ENCODE measurements around the gene ITIH1. TPM values are rescaled to one million over a fixed set of nuclear protein-coding genes. Genes with fewer than 3 reads are reported as not detected.
"Not testable (repeated sequence)": the region's sequence is repeated elsewhere in the genome, so short reads cannot be mapped to it uniquely, and the experiment has no call there.

ITIH1 gene, protein sequence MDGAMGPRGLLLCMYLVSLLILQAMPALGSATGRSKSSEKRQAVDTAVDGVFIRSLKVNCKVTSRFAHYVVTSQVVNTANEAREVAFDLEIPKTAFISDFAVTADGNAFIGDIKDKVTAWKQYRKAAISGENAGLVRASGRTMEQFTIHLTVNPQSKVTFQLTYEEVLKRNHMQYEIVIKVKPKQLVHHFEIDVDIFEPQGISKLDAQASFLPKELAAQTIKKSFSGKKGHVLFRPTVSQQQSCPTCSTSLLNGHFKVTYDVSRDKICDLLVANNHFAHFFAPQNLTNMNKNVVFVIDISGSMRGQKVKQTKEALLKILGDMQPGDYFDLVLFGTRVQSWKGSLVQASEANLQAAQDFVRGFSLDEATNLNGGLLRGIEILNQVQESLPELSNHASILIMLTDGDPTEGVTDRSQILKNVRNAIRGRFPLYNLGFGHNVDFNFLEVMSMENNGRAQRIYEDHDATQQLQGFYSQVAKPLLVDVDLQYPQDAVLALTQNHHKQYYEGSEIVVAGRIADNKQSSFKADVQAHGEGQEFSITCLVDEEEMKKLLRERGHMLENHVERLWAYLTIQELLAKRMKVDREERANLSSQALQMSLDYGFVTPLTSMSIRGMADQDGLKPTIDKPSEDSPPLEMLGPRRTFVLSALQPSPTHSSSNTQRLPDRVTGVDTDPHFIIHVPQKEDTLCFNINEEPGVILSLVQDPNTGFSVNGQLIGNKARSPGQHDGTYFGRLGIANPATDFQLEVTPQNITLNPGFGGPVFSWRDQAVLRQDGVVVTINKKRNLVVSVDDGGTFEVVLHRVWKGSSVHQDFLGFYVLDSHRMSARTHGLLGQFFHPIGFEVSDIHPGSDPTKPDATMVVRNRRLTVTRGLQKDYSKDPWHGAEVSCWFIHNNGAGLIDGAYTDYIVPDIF
- not detected for total RNA-seq (2021; fragmentation: NEBNext Ultra II Directional; extraction: Animal tissue kit (Norgen Biotek cat#: 25700))
- long read RNA-seq, result 0 reads

DNA sequence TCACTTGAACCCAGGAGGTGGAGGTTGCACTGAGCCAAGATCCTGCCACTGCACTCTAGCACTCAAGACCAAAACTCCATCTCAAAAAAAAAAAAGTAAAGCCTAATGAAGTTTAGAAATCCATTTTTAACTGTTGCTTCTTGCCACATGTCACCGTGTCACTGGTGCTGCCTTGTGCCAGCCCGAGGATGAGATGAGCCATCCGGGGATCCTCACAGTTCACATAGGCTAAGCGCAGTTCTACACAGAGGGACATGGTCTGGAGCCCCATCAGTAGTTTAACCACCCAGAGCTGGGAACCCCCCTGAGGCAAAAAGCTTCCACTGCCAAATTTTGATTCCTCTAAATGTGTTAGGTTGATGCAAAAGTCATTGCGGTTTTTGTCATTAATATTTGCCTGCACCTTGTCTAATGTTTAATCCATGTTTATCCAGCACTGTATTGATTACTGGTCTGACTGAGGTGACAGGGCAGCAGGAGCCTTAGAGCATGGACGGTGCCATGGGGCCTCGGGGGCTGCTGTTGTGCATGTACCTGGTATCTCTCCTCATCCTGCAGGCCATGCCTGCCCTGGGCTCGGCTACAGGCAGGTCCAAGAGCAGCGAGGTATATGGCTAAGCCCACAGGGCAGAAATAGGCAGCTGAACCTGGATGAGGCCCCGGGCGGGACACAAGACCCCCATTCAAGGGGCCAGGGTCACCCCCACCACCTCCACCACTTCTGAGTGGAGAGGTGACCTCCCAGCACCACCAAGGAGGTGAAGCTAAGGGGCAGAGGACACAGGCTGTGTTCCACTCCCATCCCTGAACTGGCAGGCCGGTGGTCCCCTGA is at the start of gene ITIH1:
Gene ITIH1 (plus strand): TSS at position 473 of the 832 bp plus-strand sequence. CDS start 17 bp downstream, at position 490.
- Mint-ChIP-seq H3K27me3 (ENCODE audit: insufficient read depth) (peaks cover 39% of the 10 kb centered on the region), H3K9me3 (no peaks in the 10 kb centered on the region), H3K36me3 (ENCODE audit: low read depth) (no peaks in the 10 kb centered on the region), H3K4me3 (no peak within 1 kb of the TSS), H3K27ac (no peak within 1 kb of the TSS), H3K4me1 (ENCODE audit: low read depth) (no peaks in the 10 kb centered on the region)
- TF ChIP-seq, protein P1, sequence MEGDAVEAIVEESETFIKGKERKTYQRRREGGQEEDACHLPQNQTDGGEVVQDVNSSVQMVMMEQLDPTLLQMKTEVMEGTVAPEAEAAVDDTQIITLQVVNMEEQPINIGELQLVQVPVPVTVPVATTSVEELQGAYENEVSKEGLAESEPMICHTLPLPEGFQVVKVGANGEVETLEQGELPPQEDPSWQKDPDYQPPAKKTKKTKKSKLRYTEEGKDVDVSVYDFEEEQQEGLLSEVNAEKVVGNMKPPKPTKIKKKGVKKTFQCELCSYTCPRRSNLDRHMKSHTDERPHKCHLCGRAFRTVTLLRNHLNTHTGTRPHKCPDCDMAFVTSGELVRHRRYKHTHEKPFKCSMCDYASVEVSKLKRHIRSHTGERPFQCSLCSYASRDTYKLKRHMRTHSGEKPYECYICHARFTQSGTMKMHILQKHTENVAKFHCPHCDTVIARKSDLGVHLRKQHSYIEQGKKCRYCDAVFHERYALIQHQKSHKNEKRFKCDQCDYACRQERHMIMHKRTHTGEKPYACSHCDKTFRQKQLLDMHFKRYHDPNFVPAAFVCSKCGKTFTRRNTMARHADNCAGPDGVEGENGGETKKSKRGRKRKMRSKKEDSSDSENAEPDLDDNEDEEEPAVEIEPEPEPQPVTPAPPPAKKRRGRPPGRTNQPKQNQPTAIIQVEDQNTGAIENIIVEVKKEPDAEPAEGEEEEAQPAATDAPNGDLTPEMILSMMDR (IDR thresholded peaks at IDR 0.05), result no peak
- no peak for DNase-seq

DNA sequence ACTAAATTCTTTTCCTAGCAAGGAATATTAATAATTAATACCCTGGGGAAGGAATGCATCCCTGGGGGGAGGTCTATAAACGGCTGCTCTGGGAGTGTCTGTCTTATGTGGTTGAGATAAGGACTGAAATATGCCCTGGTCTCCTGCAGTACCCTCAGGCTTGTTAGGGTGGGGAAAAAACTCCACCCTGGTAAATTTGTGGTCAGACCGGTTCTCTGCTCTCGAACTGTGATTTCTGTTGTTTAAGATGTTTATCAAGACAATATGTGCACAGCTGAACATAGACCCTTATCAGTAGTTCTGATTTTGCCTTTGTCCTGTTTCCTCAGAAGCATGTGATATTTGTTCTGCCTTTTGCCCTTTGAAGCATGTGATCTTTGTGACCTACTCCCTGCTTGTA is 48.6 kb upstream of the ITIH1 start:
- not testable (repeated sequence) for H3K27ac Mint-ChIP-seq; H3K27me3 Mint-ChIP-seq (ENCODE audit: insufficient read depth); DNase-seq; H3K4me1 Mint-ChIP-seq (ENCODE audit: low read depth); H3K4me3 Mint-ChIP-seq
- Mint-ChIP-seq H3K36me3 (ENCODE audit: low read depth) (peaks cover 69% of the 10 kb centered on the region), H3K9me3 (peaks cover 56% of the 10 kb centered on the region)

DNA sequence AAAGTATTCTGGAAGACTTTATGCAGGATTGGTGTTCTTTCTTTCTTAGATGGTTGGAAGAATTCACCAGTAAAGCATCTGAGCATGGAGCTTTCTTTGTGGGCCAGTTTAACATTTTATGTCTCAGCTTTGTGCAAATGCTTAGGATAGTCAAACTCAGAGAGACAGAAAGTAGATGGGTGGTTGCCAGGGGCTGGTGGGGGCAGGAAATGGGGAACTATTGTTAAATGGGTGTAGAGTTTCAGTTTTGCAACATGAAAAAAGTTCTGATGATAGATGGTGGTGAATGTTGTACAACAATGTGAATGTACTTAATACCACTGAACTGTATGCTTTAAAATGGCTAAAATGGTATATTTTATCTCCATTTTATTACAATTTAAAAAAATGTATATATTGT is 46.7 kb upstream of the ITIH1 start:
- no peak overlapping the region for H3K4me3 Mint-ChIP-seq
- no peak overlapping the region for H3K27ac Mint-ChIP-seq
- H3K4me1 Mint-ChIP-seq (ENCODE audit: low read depth), result no peaks in the 10 kb centered on the region
- no peak for DNase-seq
- TF ChIP-seq, protein P1 (IDR thresholded peaks at IDR 0.05), result no peak
- H3K36me3 Mint-ChIP-seq (ENCODE audit: low read depth), result peaks cover 89% of the 10 kb centered on the region
- H3K9me3 Mint-ChIP-seq, result peaks cover 68% of the 10 kb centered on the region
- H3K27me3 Mint-ChIP-seq (ENCODE audit: insufficient read depth), result no peaks in the 10 kb centered on the region

DNA sequence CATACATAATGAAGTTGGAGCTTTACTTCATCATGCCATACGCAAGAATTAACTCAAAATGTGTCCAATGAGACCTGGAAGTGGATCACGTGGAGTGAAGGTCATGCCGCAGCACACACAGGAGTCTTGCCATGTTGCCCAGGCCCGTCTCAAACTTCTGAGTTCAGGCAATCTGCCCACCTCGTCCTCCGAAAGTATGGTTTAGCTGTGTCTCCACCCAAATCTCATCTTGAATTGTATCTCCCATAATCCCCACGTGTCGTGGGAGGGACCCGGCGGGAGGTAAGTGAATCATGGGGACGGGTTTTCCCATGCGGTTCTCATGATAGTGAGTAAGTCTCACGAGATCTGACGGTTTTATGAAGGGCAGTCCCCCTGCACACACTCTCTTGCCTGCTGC is 45.8 kb upstream of the ITIH1 start:
- Mint-ChIP-seq H3K27me3 (ENCODE audit: insufficient read depth) (no peaks in the 10 kb centered on the region), H3K27ac (no peak overlapping the region), H3K36me3 (ENCODE audit: low read depth) (peaks cover 88% of the 10 kb centered on the region), H3K4me3 (no peak overlapping the region), H3K4me1 (ENCODE audit: low read depth) (no peaks in the 10 kb centered on the region), H3K9me3 (peaks cover 68% of the 10 kb centered on the region)
- TF ChIP-seq, protein P1 (IDR thresholded peaks at IDR 0.05), result no peak
- no peak for DNase-seq

DNA sequence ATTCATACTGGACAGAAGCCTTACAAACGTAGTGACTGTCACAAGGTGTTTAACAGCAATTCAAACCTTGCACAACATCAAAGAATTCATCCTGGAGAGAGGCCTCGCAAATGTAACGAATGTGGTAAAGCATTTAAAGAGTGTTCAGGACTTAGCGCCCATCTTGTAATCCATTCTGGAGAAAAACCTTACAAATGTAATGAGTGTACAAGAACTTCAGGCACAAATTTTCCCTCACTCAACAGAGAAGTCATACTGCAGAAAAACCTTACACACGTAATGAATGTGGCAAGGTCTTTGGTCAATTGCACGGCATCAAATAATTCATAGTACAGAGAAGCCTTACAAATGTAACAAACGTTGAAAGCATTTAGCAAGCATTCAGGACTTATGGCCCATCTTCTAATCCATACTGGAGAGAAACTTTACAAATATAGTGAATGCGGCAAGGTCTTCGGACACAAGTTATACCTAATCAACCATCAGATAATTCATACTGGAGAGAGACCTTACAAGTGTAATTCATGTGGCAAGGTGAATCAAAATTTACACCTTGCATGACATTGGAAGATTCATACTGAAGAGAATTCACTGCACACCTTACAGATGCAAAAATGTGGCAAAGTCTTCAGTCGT is 44.0 kb upstream of the ITIH1 start:
- Mint-ChIP-seq H3K4me1 (ENCODE audit: low read depth) (no peaks in the 10 kb centered on the region), H3K4me3 (no peak overlapping the region), H3K9me3 (peaks cover 62% of the 10 kb centered on the region), H3K27ac (no peak overlapping the region), H3K36me3 (ENCODE audit: low read depth) (peaks cover 78% of the 10 kb centered on the region), H3K27me3 (ENCODE audit: insufficient read depth) (no peaks in the 10 kb centered on the region)
- no peak for DNase-seq
- TF ChIP-seq, protein P1 (IDR thresholded peaks at IDR 0.05), result no peak

Measured in HFFc6 (cell line).